Measurements from ENCODE around the gene RHD. TPM values are rescaled to one million over a fixed set of nuclear protein-coding genes. Genes with fewer than 3 reads are reported as not detected.
"Not testable (repeated sequence)": the region's sequence is repeated elsewhere in the genome, so short reads cannot be mapped to it uniquely, and the experiment has no call there.

RHD gene
- not detected in 2 replicates for total RNA-seq (ENCODE audit: low replicate concordance)
- long read RNA-seq, partial matches to known transcripts = 0 of 1 reads
- long read RNA-seq, other reads (novel, unspliced or antisense) = 1 of 1 reads

DNA sequence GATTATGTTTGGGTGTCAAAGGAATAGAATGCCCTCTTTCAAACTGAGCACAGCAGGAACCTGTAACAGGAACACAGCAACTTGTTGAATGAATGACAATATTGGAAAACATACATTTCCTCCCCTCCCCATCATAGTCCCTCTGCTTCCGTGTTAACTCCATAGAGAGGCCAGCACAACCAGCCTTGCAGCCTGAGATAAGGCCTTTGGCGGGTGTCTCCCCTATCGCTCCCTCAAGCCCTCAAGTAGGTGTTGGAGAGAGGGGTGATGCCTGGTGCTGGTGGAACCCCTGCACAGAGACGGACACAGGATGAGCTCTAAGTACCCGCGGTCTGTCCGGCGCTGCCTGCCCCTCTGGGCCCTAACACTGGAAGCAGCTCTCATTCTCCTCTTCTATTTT lies at the start of gene RHD:
Gene RHD (plus strand): TSS at position 272 of the 400 bp plus-strand sequence. CDS start 39 bp downstream, at position 311.
- not testable (repeated sequence) for H3K4me3 Mint-ChIP-seq

GRCh38 chr1:25222606-25223005 lies 49.7 kb upstream of the RHD start:
- H3K9me3 Mint-ChIP-seq = no peaks in the 10 kb centered on the region
- H3K4me1 Mint-ChIP-seq (ENCODE audit: unreplicated experiment) = no peaks in the 10 kb centered on the region
- H3K27ac Mint-ChIP-seq = no peak overlapping the region
- peaks cover 38% of the 10 kb centered on the region for H3K36me3 Mint-ChIP-seq
- H3K27me3 Mint-ChIP-seq = no peaks in the 10 kb centered on the region
- H3K4me3 Mint-ChIP-seq = no peak overlapping the region
- no peak for DNase-seq (ENCODE audit: extremely low spot score, unreplicated experiment)
- no peak for TF ChIP-seq CTCF (conservative IDR thresholded peaks at IDR 0.05)

More for the DNA sequence above, at the start of gene RHD:
- H3K9me3 Mint-ChIP-seq; DNase-seq (ENCODE audit: extremely low spot score, unreplicated experiment); H3K36me3 Mint-ChIP-seq; H3K27me3 Mint-ChIP-seq; H3K27ac Mint-ChIP-seq; H3K4me1 Mint-ChIP-seq (ENCODE audit: unreplicated experiment): not testable (repeated sequence)

- Mint-ChIP-seq H3K27ac (no peak overlapping the region), H3K36me3 (peaks cover 42% of the 10 kb centered on the region)
Observed at GRCh38 chr1:25223471-25223870, 48.8 kb upstream of the RHD start.

DNA sequence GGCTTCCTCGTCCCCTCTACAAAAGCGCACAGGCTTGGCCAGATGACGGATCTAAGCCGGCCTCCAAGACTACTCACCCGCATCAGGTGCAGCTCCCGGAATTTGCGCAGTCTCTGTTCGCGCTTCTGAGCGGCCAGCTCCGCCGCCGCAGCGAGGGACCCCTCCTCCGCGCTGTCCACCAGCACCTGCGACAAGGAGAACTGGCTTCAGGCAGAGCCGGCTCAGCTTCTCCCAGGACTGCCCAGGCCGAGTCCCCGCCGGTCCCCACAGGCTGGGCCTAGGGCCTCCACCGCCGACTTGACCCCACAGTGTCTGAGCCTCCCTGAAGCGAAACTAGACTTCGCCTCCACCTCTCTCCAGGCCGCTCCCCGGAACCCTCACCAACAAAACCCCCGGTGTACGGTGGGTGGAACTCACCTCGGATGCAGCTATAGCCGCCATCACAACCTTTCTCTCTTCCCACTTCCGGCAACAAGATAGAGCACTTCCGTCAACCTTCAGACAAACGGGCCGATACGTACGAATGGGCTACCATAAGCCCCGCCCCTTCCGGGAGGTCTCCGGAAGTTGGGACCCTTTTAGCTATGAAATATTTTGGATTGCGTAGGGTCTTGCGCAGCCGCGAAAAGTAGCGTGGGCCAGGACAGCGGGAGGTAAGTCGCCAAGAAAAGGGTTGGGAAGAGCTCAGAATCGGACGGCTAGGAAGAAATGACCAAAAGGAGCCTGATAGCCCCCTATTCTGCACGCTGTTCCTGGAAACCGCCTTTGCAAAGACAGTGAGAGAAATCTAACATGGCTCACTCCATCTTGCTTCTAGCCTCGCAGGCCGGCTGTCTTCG lies 40.1 kb upstream of the RHD start, which contains the start of gene SYF2:
Gene SYF2 (minus strand): TSS at position 476 of the 839 bp plus-strand sequence. CDS start 35 bp downstream, at position 441.
- DNase-seq (ENCODE audit: extremely low spot score, unreplicated experiment) = peak; percentile 88
- H3K4me1 Mint-ChIP-seq (ENCODE audit: unreplicated experiment) = peaks cover 7% of the 10 kb centered on the region
- H3K27me3 Mint-ChIP-seq = no peaks in the 10 kb centered on the region
- no peaks in the 10 kb centered on the region for H3K9me3 Mint-ChIP-seq
- H3K27ac Mint-ChIP-seq = no peak within 1 kb of the TSS
- no peak within 1 kb of the TSS for H3K4me3 Mint-ChIP-seq
- TF ChIP-seq CTCF (conservative IDR thresholded peaks at IDR 0.05) = no peak
- H3K36me3 Mint-ChIP-seq = peaks cover 23% of the 10 kb centered on the region

More at GRCh38 chr1:25223471-25223870, 48.8 kb upstream of the RHD start:
- TF ChIP-seq CTCF (conservative IDR thresholded peaks at IDR 0.05) = no peak
- no peak for DNase-seq (ENCODE audit: extremely low spot score, unreplicated experiment)
- no peaks in the 10 kb centered on the region for H3K27me3 Mint-ChIP-seq
- no peaks in the 10 kb centered on the region for H3K4me1 Mint-ChIP-seq (ENCODE audit: unreplicated experiment)
- H3K4me3 Mint-ChIP-seq = no peak overlapping the region
- no peaks in the 10 kb centered on the region for H3K9me3 Mint-ChIP-seq

GRCh38 chr1:25232866-25233784 lies 39.2 kb upstream of the RHD start:
- peaks cover 17% of the 10 kb centered on the region for H3K36me3 Mint-ChIP-seq
- no peak for TF ChIP-seq CTCF (conservative IDR thresholded peaks at IDR 0.05)
- H3K27me3 Mint-ChIP-seq = no peaks in the 10 kb centered on the region
- DNase-seq (ENCODE audit: extremely low spot score, unreplicated experiment) = no peak
- H3K9me3 Mint-ChIP-seq = no peaks in the 10 kb centered on the region
- peaks cover 7% of the 10 kb centered on the region for H3K4me1 Mint-ChIP-seq (ENCODE audit: unreplicated experiment)
- H3K27ac Mint-ChIP-seq = no peak overlapping the region
- no peak overlapping the region for H3K4me3 Mint-ChIP-seq

DNA sequence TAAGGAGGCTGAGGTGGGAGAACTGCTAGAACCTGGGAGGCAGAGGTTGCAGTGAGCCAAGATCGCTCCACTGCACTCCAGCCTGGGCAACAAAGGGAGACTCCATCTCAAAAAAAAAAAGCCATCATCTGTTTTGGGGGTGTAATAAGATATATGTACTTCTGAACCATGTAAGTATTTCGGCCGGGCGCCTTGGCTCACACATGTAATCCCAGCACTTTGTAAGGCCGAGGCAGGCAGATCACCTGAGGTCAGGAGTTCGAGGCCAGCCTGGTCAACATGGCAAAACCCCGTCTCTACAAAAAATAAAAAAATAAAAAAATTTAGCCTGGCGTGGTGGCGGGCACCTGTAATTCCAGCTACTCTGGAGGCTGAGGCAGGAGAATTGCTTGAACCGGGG lies 36.9 kb upstream of the RHD start:
- not testable (repeated sequence) for H3K4me3 Mint-ChIP-seq; H3K27me3 Mint-ChIP-seq; H3K27ac Mint-ChIP-seq; H3K9me3 Mint-ChIP-seq; DNase-seq (ENCODE audit: extremely low spot score, unreplicated experiment)
- Mint-ChIP-seq H3K4me1 (ENCODE audit: unreplicated experiment) (peaks cover 12% of the 10 kb centered on the region), H3K36me3 (peaks cover 14% of the 10 kb centered on the region)

DNA sequence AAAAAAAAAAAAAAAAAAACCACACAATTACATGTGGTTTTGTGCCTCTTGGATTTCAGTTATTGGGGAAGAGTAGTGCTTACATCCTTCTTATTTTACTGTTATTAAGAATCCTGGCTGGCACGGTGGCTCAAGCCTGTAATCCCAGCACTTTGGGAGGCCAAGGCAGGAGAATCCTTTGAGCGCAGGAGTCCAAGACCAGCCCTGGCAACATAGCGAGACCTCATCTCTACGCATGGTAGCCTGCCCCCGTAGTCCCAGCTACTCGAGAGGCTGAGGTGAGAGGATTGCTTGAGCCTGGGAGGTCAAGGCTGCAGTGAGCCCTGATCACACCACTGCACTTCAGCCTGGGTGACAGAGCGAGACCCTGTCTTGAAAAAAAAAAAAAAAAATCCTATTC lies 36.0 kb upstream of the RHD start:
- not testable (repeated sequence) for DNase-seq (ENCODE audit: extremely low spot score, unreplicated experiment); H3K9me3 Mint-ChIP-seq; H3K27ac Mint-ChIP-seq; H3K4me3 Mint-ChIP-seq; H3K27me3 Mint-ChIP-seq
- peaks cover 12% of the 10 kb centered on the region for H3K36me3 Mint-ChIP-seq
- H3K4me1 Mint-ChIP-seq (ENCODE audit: unreplicated experiment) = peaks cover 15% of the 10 kb centered on the region

All from type B pancreatic cell (in vitro differentiated cells).